ENCODE results near the gene APBA2.

The APBA2 gene

GRCh38 chr15:28954466-28955159 is 68.8 kb downstream of the APBA2 start:
- TF ChIP-seq, protein P1, sequence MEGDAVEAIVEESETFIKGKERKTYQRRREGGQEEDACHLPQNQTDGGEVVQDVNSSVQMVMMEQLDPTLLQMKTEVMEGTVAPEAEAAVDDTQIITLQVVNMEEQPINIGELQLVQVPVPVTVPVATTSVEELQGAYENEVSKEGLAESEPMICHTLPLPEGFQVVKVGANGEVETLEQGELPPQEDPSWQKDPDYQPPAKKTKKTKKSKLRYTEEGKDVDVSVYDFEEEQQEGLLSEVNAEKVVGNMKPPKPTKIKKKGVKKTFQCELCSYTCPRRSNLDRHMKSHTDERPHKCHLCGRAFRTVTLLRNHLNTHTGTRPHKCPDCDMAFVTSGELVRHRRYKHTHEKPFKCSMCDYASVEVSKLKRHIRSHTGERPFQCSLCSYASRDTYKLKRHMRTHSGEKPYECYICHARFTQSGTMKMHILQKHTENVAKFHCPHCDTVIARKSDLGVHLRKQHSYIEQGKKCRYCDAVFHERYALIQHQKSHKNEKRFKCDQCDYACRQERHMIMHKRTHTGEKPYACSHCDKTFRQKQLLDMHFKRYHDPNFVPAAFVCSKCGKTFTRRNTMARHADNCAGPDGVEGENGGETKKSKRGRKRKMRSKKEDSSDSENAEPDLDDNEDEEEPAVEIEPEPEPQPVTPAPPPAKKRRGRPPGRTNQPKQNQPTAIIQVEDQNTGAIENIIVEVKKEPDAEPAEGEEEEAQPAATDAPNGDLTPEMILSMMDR (conservative IDR thresholded peaks at IDR 0.05; ENCODE audit: low read length) = no peak
- TF ChIP-seq EZH2phosphoT487 (IDR thresholded peaks at IDR 0.05; ENCODE audit: borderline replicate concordance) = no peak
- peaks cover 11% of the 10 kb centered on the region for H3K36me3 ChIP-seq (ENCODE audit: insufficient read depth, low read length)
- no peaks in the 10 kb centered on the region for H3K9me2 ChIP-seq (replicated peaks; ENCODE audit: low read depth, low read length)
- H3K4me1 ChIP-seq (ENCODE audit: insufficient read depth, low read length, poor library complexity, severe bottlenecking) = peaks cover 76% of the 10 kb centered on the region
- H2AFZ ChIP-seq (ENCODE audit: low read length) = no peak overlapping the region
- H3K79me2 ChIP-seq (ENCODE audit: insufficient read depth, low read length) = peaks cover 80% of the 10 kb centered on the region
- H3K9ac ChIP-seq (ENCODE audit: low read depth, low read length, poor library complexity, severe bottlenecking) = peak overlapping the region; percentile 100
- H3K4me3 ChIP-seq (ENCODE audit: low read length, poor library complexity, severe bottlenecking) = peak overlapping the region; percentile 97
- H3F3A ChIP-seq (ENCODE audit: low read depth) = peaks cover 34% of the 10 kb centered on the region
- H3K27me3 ChIP-seq (ENCODE audit: insufficient read depth, low read length, poor library complexity, severe bottlenecking) = no peaks in the 10 kb centered on the region
- peak overlapping the region; percentile 94 for H3K4me2 ChIP-seq (ENCODE audit: low read depth, low read length, poor library complexity, severe bottlenecking)
- no peaks in the 10 kb centered on the region for H3K9me3 ChIP-seq (ENCODE audit: insufficient read depth, low read depth, low read length)
- H4K20me1 ChIP-seq (ENCODE audit: insufficient read depth, low read length, poor library complexity, severe bottlenecking) = no peaks in the 10 kb centered on the region

GRCh38 chr15:28955160-28955992 is 69.6 kb downstream of the APBA2 start:
- Histone ChIP-seq H3K27me3 (ENCODE audit: insufficient read depth, low read length, poor library complexity, severe bottlenecking) (no peaks in the 10 kb centered on the region), H4K20me1 (ENCODE audit: insufficient read depth, low read length, poor library complexity, severe bottlenecking) (no peaks in the 10 kb centered on the region), H3K4me1 (ENCODE audit: insufficient read depth, low read length, poor library complexity, severe bottlenecking) (peaks cover 72% of the 10 kb centered on the region), H3K9me2 (replicated peaks; ENCODE audit: low read depth, low read length) (no peaks in the 10 kb centered on the region), H3K9me3 (ENCODE audit: insufficient read depth, low read depth, low read length) (no peaks in the 10 kb centered on the region), H3F3A (ENCODE audit: low read depth) (peaks cover 30% of the 10 kb centered on the region), H3K36me3 (ENCODE audit: insufficient read depth, low read length) (peaks cover 6% of the 10 kb centered on the region; the same call in 1 of the 2 replicates), H3K79me2 (ENCODE audit: insufficient read depth, low read length) (peaks cover 80% of the 10 kb centered on the region), H3K9ac (ENCODE audit: low read depth, low read length, poor library complexity, severe bottlenecking) (peak overlapping the region; percentile 100), H2AFZ (ENCODE audit: low read length) (no peak overlapping the region), H3K4me3 (ENCODE audit: low read length, poor library complexity, severe bottlenecking) (peak overlapping the region; percentile 97), H3K4me2 (ENCODE audit: low read depth, low read length, poor library complexity, severe bottlenecking) (peak overlapping the region; percentile 94)
- no peak for TF ChIP-seq EZH2phosphoT487 (IDR thresholded peaks at IDR 0.05; ENCODE audit: borderline replicate concordance)

- peaks cover 6% of the 10 kb centered on the region; the same call in 1 of the 2 replicates for H3K36me3 ChIP-seq (ENCODE audit: insufficient read depth, low read length)
- TF ChIP-seq, protein P1 (conservative IDR thresholded peaks at IDR 0.05; ENCODE audit: low read length) = no peak
- TF ChIP-seq EZH2phosphoT487 (IDR thresholded peaks at IDR 0.05; ENCODE audit: borderline replicate concordance) = no peak
- H3K27me3 ChIP-seq (ENCODE audit: insufficient read depth, low read length, poor library complexity, severe bottlenecking) = no peaks in the 10 kb centered on the region
- H3K9me3 ChIP-seq (ENCODE audit: insufficient read depth, low read depth, low read length) = no peaks in the 10 kb centered on the region
- no peaks in the 10 kb centered on the region for H4K20me1 ChIP-seq (ENCODE audit: insufficient read depth, low read length, poor library complexity, severe bottlenecking)
- peaks cover 30% of the 10 kb centered on the region for H3F3A ChIP-seq (ENCODE audit: low read depth)
- H3K4me3 ChIP-seq (ENCODE audit: low read length, poor library complexity, severe bottlenecking) = peak overlapping the region; percentile 97
- H3K79me2 ChIP-seq (ENCODE audit: insufficient read depth, low read length) = peaks cover 80% of the 10 kb centered on the region
- H3K4me1 ChIP-seq (ENCODE audit: insufficient read depth, low read length, poor library complexity, severe bottlenecking) = peaks cover 72% of the 10 kb centered on the region
- no peaks in the 10 kb centered on the region for H3K9me2 ChIP-seq (replicated peaks; ENCODE audit: low read depth, low read length)
- H3K9ac ChIP-seq (ENCODE audit: low read depth, low read length, poor library complexity, severe bottlenecking) = peak overlapping the region; percentile 100
- H3K4me2 ChIP-seq (ENCODE audit: low read depth, low read length, poor library complexity, severe bottlenecking) = peak overlapping the region; percentile 94
- H2AFZ ChIP-seq (ENCODE audit: low read length) = no peak overlapping the region
These were observed 70.2 kb downstream of the APBA2 start for GRCh38 chr15:28955993-28956421.
